Breast epithelium (tissue), 3 donors: ENCODE measurements around the gene SGCA.

Experiments used
- CTCF ChIP-seq, 3 donors: fragments of 450-650 bp; IDR thresholded peaks; one replicate each; pipeline ENCODE4 v1.5.1; 2016 to 2017; ENCODE audit warnings: antibody characterized with exemption in 3 of 3, mild to moderate bottlenecking in 3 of 3, moderate library complexity in 3 of 3
- POLR2A ChIP-seq: fragments of 450-650 bp; IDR thresholded peaks from one replicate; pipeline ENCODE4 v1.6.1; 2016; ENCODE audit warnings: antibody characterized with exemption, mild to moderate bottlenecking, moderate library complexity
- POLR2AphosphoS5 ChIP-seq, 3 donors: sonication (generic); formaldehyde crosslinking; IDR thresholded peaks; one replicate each; pipeline ENCODE4 v1.6.1; 2017; ENCODE audit warnings: antibody characterized with exemption in 3 of 3

- no peak for TF ChIP-seq POLR2A
- no peak for TF ChIP-seq CTCF (IDR thresholded peaks at IDR 0.05)
- TF ChIP-seq POLR2AphosphoS5 (IDR thresholded peaks at IDR 0.05): no peak
Observed at GRCh38 chr17:50149417-50150353, 16.1 kb upstream of the SGCA start.
